ENCODE data around the gene NOL9.

Gene NOL9

DNA sequence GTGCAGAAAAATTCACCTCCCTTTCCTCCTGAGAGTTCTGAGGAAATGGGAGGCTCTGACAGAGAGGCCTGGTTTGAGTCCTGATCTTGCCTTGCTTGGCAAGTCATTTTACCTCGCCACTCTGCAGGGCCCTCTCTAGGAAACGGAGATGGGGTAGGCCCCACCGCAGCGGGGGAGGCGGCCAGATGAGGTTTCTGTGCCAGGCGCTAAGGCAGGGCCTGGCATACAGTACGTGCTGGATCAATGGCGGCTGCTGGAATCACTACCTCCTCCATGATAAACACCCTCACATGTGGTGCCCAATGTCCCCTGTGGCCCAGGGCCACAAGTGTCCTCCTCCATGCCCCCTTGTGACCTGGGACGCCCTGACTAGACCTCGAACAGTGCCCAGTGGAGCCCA lies 62.3 kb downstream of the NOL9 start:
- no peaks in the 10 kb centered on the region for H3K79me2 ChIP-seq (ENCODE audit: low read length)
- H3K9ac ChIP-seq (ENCODE audit: low read length): no peak overlapping the region
- peak overlapping the region; percentile 88 for H3K4me2 ChIP-seq (ENCODE audit: low read length)
- peaks cover 10% of the 10 kb centered on the region for H3K27me3 ChIP-seq (ENCODE audit: low read depth, low read length)
- TF ChIP-seq, protein P1, sequence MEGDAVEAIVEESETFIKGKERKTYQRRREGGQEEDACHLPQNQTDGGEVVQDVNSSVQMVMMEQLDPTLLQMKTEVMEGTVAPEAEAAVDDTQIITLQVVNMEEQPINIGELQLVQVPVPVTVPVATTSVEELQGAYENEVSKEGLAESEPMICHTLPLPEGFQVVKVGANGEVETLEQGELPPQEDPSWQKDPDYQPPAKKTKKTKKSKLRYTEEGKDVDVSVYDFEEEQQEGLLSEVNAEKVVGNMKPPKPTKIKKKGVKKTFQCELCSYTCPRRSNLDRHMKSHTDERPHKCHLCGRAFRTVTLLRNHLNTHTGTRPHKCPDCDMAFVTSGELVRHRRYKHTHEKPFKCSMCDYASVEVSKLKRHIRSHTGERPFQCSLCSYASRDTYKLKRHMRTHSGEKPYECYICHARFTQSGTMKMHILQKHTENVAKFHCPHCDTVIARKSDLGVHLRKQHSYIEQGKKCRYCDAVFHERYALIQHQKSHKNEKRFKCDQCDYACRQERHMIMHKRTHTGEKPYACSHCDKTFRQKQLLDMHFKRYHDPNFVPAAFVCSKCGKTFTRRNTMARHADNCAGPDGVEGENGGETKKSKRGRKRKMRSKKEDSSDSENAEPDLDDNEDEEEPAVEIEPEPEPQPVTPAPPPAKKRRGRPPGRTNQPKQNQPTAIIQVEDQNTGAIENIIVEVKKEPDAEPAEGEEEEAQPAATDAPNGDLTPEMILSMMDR (IDR thresholded peaks at IDR 0.05; ENCODE audit: low read depth, low read length): no peak
- no peaks in the 10 kb centered on the region for H3K36me3 ChIP-seq (replicated peaks; ENCODE audit: low read depth, low read length)
- H3K27ac ChIP-seq (ENCODE audit: low read length): no peak overlapping the region
- peak overlapping the region; percentile 98; the same call in 1 of the 2 replicates for H3K4me3 ChIP-seq (ENCODE audit: low read length)
- H3K9me3 ChIP-seq (ENCODE audit: insufficient read depth, low read length): no peaks in the 10 kb centered on the region
- no peak overlapping the region for H2AFZ ChIP-seq (ENCODE audit: low read depth, low read length)
- no peaks in the 10 kb centered on the region for H4K20me1 ChIP-seq (ENCODE audit: insufficient read depth, low read length)
- H3K4me1 ChIP-seq (ENCODE audit: low read length): peaks cover 12% of the 10 kb centered on the region

- Histone ChIP-seq H3K4me3 (ENCODE audit: low read length) (peak within 1 kb of the TSS; percentile 98), H3K9me3 (ENCODE audit: insufficient read depth, low read length) (no peaks in the 10 kb centered on the region), H3K4me2 (ENCODE audit: low read length) (peak within 1 kb of the TSS; percentile 88), H3K27ac (ENCODE audit: low read length) (peak within 1 kb of the TSS; percentile 61), H3K9ac (ENCODE audit: low read length) (peak within 1 kb of the TSS; percentile 98), H3K79me2 (ENCODE audit: low read length) (no peaks in the 10 kb centered on the region), H3K36me3 (replicated peaks; ENCODE audit: low read depth, low read length) (no peaks in the 10 kb centered on the region), H4K20me1 (ENCODE audit: insufficient read depth, low read length) (no peaks in the 10 kb centered on the region), H3K4me1 (ENCODE audit: low read length) (peaks cover 11% of the 10 kb centered on the region), H3K27me3 (ENCODE audit: low read depth, low read length) (peaks cover 6% of the 10 kb centered on the region), H2AFZ (ENCODE audit: low read depth, low read length) (peak within 1 kb of the TSS; percentile 70)
- TF ChIP-seq, protein P1 (IDR thresholded peaks at IDR 0.05; ENCODE audit: low read depth, low read length): no peak
- no peak for TF ChIP-seq EZH2phosphoT487 (IDR thresholded peaks at IDR 0.05; ENCODE audit: low read depth)
These were observed 62.8 kb downstream of the NOL9 start, which contains the start of gene PLEKHG5 for GRCh38 chr1:6491480-6491962. Gene PLEKHG5 (minus strand): TSS chr1:6491667. CDS start chr1:6477571, 14,096 bp downstream.

DNA sequence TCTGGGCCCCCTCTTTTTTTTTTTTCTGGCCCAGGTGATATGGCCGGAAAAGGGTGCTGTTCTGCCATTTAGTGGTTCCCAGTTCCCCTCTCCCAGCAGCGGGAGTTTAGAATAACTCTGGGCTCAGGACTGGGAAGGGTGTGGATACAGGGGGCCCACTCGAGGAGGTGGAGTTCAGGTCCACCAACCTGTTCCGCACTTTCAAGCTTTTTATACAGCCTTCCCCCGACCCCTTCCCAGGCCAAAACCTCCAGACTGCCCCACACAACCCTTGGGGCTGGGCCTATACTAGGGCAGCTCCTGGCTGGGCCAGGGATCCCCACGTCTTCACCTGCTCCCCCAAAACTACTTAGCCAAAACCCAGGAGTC lies 63.2 kb downstream of the NOL9 start:
- Histone ChIP-seq H3K27ac (ENCODE audit: low read length) (peak overlapping the region; percentile 61), H3K9me3 (ENCODE audit: insufficient read depth, low read length) (no peaks in the 10 kb centered on the region), H2AFZ (ENCODE audit: low read depth, low read length) (peak overlapping the region; percentile 70)

DNA sequence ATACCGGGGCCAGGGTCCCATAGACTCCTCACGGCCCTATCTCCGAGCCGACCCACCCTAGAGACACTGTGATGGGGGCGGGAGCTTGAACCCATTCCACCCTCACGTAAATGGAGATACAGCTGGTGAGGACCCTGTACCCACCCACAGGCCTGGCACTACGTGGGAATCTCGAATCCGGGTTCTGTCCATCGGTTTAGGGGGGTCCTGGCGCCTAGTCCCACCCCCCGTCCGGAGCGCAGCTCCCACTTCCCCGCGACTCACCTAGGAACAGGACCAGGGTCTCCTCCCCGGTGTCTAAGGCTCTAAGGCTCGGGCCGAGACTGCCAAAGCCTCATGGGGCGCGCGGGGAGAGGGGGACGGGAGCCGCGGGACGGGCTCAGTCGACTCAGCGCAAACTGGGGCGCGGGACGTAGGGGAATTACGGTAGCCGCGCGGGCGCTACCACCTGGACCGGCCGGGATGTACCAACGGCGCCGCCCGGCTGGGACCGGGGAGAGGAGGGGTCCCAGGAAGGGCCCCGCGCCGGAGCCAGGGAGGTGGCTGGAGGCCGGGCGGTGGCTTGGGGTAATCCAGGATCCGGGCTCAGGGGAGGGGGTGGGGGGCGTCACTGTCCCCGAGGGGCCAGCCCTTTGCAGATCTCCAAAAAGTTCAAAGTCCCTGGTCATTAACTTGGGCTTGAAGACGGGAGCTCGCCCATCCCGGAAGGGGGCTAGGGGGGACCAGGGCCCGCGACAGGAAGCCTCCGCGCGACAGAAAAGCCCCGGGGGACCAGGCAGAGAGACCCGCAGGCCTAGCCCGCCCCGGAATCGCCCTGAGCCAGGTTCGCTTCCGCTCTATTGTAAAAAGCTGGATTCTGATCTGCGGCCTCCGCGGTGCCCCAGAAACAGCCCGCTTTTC lies 63.9 kb downstream of the NOL9 start:
- Histone ChIP-seq H3K9me3 (ENCODE audit: insufficient read depth, low read length) (no peaks in the 10 kb centered on the region), H2AFZ (ENCODE audit: low read depth, low read length) (peak overlapping the region; percentile 71), H3K27ac (ENCODE audit: low read length) (peak overlapping the region; percentile 61), H3K4me1 (ENCODE audit: low read length) (peaks cover 16% of the 10 kb centered on the region), H3K79me2 (ENCODE audit: low read length) (no peaks in the 10 kb centered on the region), H3K36me3 (replicated peaks; ENCODE audit: low read depth, low read length) (no peaks in the 10 kb centered on the region), H3K4me2 (ENCODE audit: low read length) (peak overlapping the region; percentile 88), H4K20me1 (ENCODE audit: insufficient read depth, low read length) (no peaks in the 10 kb centered on the region), H3K27me3 (ENCODE audit: low read depth, low read length) (no peaks in the 10 kb centered on the region), H3K9ac (ENCODE audit: low read length) (peak overlapping the region; percentile 98), H3K4me3 (ENCODE audit: low read length) (peak overlapping the region; percentile 98)
- no peak for TF ChIP-seq EZH2phosphoT487 (IDR thresholded peaks at IDR 0.05; ENCODE audit: low read depth)
- TF ChIP-seq, protein P1 (IDR thresholded peaks at IDR 0.05; ENCODE audit: low read depth, low read length): no peak

More for the DNA sequence above, 63.2 kb downstream of the NOL9 start:
- Histone ChIP-seq H3K9ac (ENCODE audit: low read length) (peak overlapping the region; percentile 98), H3K79me2 (ENCODE audit: low read length) (no peaks in the 10 kb centered on the region), H3K36me3 (replicated peaks; ENCODE audit: low read depth, low read length) (no peaks in the 10 kb centered on the region), H3K4me3 (ENCODE audit: low read length) (peak overlapping the region; percentile 98), H3K4me1 (ENCODE audit: low read length) (peaks cover 15% of the 10 kb centered on the region), H3K27me3 (ENCODE audit: low read depth, low read length) (peaks cover 1% of the 10 kb centered on the region; the same call in 1 of the 2 replicates), H3K4me2 (ENCODE audit: low read length) (peak overlapping the region; percentile 88), H4K20me1 (ENCODE audit: insufficient read depth, low read length) (no peaks in the 10 kb centered on the region)
- no peak for TF ChIP-seq EZH2phosphoT487 (IDR thresholded peaks at IDR 0.05; ENCODE audit: low read depth)
- TF ChIP-seq, protein P1 (IDR thresholded peaks at IDR 0.05; ENCODE audit: low read depth, low read length): no peak
